Upper lobe of right lung (tissue), 1 donor: ENCODE data around the gene HNRNPR. TPM values are rescaled to one million over a fixed set of nuclear protein-coding genes. Genes with fewer than 3 reads are reported as not detected.

Experiments used
- ATAC-seq: fragments of 200-7000 bp; cut with Tn5 transposase; one replicate; pipeline ENCODE4 v1.9.1; 2020; ENCODE audit warnings: mild to moderate bottlenecking, moderate library complexity
- DNase-seq: peaks from one replicate; pipeline ENCODE4 v3.0.0-alpha.2; 2020
- H3K27ac ChIP-seq: fragments of 200-600 bp; one replicate; pipeline ENCODE4 v1.8.0; 2022
- H3K27me3 ChIP-seq: fragments of 200-600 bp; one replicate; pipeline ENCODE4 v1.8.0; 2022; ENCODE audit warnings: mild to moderate bottlenecking
- H3K36me3 ChIP-seq: fragments of 200-600 bp; one replicate; pipeline ENCODE4 v1.8.0; 2022
- H3K4me1 ChIP-seq: fragments of 200-600 bp; one replicate; pipeline ENCODE4 v1.8.0; 2022
- H3K4me3 ChIP-seq: fragments of 200-600 bp; one replicate; pipeline ENCODE4 v1.8.0; 2022; ENCODE audit warnings: mild to moderate bottlenecking
- H3K9me3 ChIP-seq: fragments of 200-600 bp; one replicate; pipeline ENCODE4 v1.8.0; 2022
- intact Hi-C: fragments of 100-400 bp; cut with DNase I; formaldehyde crosslinking; loops from one replicate; pipeline ENCODE4 v1.11.0; 2022
- total RNA-seq: library from RNA; stranded (reverse); fragmentation: NEBNext Ultra II Directional; extraction: Animal tissue kit (Norgen Biotek cat#: 25700); gene quantifications from one replicate; pipeline ENCODE4 v1.2.1, GENCODE V29; 2021
- TF ChIP-seq, protein P1 (sequence below): fragments of 200-600 bp; IDR thresholded peaks from one replicate; pipeline ENCODE4 v1.8.0; 2022; ENCODE audit warnings: antibody characterized with exemption
- donor health status: DM: no; HTN: yes; CAD: no; lungs with severe emphysema.

The HNRNPR gene
- total RNA-seq, 1 donor from 2014 or later = 85.2 TPM

DNA sequence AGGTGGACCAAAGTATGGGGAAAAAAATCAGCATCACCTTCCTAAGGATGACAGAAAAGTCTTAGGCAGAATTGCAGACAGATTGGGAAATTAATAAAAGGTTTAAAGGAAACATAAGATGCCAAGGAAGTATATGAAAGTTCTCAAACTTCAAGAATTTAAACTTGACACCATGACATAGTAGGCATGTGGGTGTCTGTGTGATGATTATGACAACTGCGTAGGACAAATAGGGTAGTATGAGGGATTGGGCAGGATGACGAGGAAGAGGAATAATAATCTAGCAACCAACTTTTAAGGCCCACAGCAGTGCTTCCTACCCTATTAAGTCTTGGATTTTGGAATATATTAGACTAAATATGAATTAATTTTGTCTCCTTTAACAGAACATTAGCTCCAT, 52.4 kb downstream of the HNRNPR start:
- Histone ChIP-seq H3K36me3 (peaks cover 4% of the 10 kb centered on the region), H3K4me3 (no peak overlapping the region), H3K27ac (no peak overlapping the region), H3K9me3 (no peaks in the 10 kb centered on the region), H3K27me3 (no peaks in the 10 kb centered on the region), H3K4me1 (no peaks in the 10 kb centered on the region)
- intact Hi-C loops = no loop called here
- ATAC-seq = no peak
- TF ChIP-seq, protein P1, sequence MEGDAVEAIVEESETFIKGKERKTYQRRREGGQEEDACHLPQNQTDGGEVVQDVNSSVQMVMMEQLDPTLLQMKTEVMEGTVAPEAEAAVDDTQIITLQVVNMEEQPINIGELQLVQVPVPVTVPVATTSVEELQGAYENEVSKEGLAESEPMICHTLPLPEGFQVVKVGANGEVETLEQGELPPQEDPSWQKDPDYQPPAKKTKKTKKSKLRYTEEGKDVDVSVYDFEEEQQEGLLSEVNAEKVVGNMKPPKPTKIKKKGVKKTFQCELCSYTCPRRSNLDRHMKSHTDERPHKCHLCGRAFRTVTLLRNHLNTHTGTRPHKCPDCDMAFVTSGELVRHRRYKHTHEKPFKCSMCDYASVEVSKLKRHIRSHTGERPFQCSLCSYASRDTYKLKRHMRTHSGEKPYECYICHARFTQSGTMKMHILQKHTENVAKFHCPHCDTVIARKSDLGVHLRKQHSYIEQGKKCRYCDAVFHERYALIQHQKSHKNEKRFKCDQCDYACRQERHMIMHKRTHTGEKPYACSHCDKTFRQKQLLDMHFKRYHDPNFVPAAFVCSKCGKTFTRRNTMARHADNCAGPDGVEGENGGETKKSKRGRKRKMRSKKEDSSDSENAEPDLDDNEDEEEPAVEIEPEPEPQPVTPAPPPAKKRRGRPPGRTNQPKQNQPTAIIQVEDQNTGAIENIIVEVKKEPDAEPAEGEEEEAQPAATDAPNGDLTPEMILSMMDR = no peak
- DNase-seq = no peak

- no peak overlapping the region for H3K4me3 ChIP-seq
- no peaks in the 10 kb centered on the region for H3K9me3 ChIP-seq
- H3K4me1 ChIP-seq = no peaks in the 10 kb centered on the region
- DNase-seq = no peak
- intact Hi-C loops = no loop called here
- no peaks in the 10 kb centered on the region for H3K27me3 ChIP-seq
- TF ChIP-seq, protein P1 = no peak
- H3K36me3 ChIP-seq = peaks cover 9% of the 10 kb centered on the region
- no peak overlapping the region for H3K27ac ChIP-seq
- no peak for ATAC-seq
These were observed 53.1 kb downstream of the HNRNPR start for GRCh38 chr1:23290836-23291565.

DNA sequence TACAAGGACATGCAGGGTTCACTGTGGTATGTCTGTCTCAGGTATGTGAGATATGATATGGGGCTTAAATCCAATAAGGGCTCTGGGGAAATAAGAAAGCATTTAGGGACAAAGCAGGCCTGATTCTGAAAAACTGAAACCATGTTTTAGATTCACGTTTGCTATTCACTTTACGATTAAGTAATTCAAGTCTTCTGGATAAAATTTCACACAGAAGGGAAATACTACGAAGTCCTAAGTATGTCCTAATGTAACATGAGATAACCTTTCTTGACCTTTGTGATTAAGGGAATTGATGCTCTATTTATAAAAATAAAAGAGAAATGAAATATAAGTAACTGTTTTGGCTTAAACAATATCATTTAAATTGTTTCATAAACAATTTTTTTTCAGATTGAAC, 55.4 kb downstream of the HNRNPR start:
- peaks cover 18% of the 10 kb centered on the region for H3K36me3 ChIP-seq
- ATAC-seq (no peak), DNase-seq (no peak)
- H3K4me3 ChIP-seq = no peak overlapping the region
- no peak overlapping the region for H3K27ac ChIP-seq
- H3K9me3 ChIP-seq = no peaks in the 10 kb centered on the region
- intact Hi-C loops = no loop called here
- peaks cover 4% of the 10 kb centered on the region for H3K4me1 ChIP-seq
- H3K27me3 ChIP-seq = no peaks in the 10 kb centered on the region
- TF ChIP-seq, protein P1 = no peak

DNA sequence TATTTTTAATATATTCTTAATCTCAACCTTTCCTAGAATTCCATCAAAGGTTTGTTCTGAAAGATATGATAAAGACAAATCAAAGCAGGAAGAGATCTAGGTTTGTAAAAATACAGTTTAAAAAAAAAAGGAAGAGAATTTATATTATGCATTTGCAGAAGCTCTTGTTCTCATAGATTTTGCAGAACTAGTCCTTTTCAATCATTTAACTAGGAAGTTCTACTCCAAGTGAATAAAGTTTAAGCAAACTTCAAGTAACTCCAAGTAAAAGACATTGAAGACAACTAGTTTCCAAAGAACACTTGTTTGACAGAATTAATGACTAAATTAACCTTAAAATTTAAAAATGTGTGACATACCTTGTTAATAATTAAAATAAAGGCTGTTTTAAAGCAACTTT, 55.9 kb downstream of the HNRNPR start:
- H3K9me3 ChIP-seq = no peaks in the 10 kb centered on the region
- peaks cover 18% of the 10 kb centered on the region for H3K36me3 ChIP-seq
- no peaks in the 10 kb centered on the region for H3K27me3 ChIP-seq
- ATAC-seq = no peak
- TF ChIP-seq, protein P1 = no peak
- no peak for DNase-seq
- peaks cover 7% of the 10 kb centered on the region for H3K4me1 ChIP-seq
- intact Hi-C loops = no loop called here
- no peak overlapping the region for H3K27ac ChIP-seq
- no peak overlapping the region for H3K4me3 ChIP-seq

GRCh38 chr1:23286401-23286800, 57.7 kb downstream of the HNRNPR start:
- Histone ChIP-seq H3K36me3 (peaks cover 30% of the 10 kb centered on the region), H3K27ac (no peak overlapping the region), H3K4me1 (peaks cover 13% of the 10 kb centered on the region), H3K27me3 (no peaks in the 10 kb centered on the region), H3K9me3 (no peaks in the 10 kb centered on the region), H3K4me3 (no peak overlapping the region)
- ATAC-seq (no peak), DNase-seq (no peak)
- intact Hi-C loops = no loop called here
- TF ChIP-seq, protein P1 = no peak
